Smooth muscle cell (in vitro differentiated cells): Measurements from ENCODE around the gene MFSD6L. TPM values are rescaled to one million over a fixed set of nuclear protein-coding genes. Genes with fewer than 3 reads are reported as not detected.

Source experiments
- DNase-seq: peaks from one replicate; lab custom pipeline; 2025; ENCODE audit not compliant: unreplicated experiment; lab: John Stamatoyannopoulos, UW
- H2AFZ ChIP-seq: fragments of 200-600 bp; sonication (generic); 2 replicates; pipeline ENCODE4 v1.6.0; 2016; ENCODE audit warnings: antibody characterized with exemption, low read depth, mild to moderate bottlenecking
- H3F3A ChIP-seq: fragments of 200-600 bp; sonication (generic); 2 replicates; pipeline ENCODE4 v1.6.0; 2017; ENCODE audit warnings: antibody characterized with exemption, low read depth
- H3K27ac ChIP-seq: fragments of 200-600 bp; sonication (generic); 2 replicates; pipeline ENCODE4 v1.5.1; 2016; ENCODE audit warnings: low read depth, mild to moderate bottlenecking
- H3K27me3 ChIP-seq: fragments of 200-600 bp; sonication (generic); 2 replicates; pipeline ENCODE4 v1.6.1; 2016; ENCODE audit warnings: low read depth, mild to moderate bottlenecking
- H3K36me3 ChIP-seq: fragments of 200-600 bp; sonication (generic); 2 replicates; pipeline ENCODE4 v1.5.1; 2016; ENCODE audit warnings: low read depth
- H3K4me1 ChIP-seq: fragments of 200-600 bp; sonication (generic); 2 replicates; pipeline ENCODE4 v1.5.1; 2016; ENCODE audit warnings: low read depth
- H3K4me2 ChIP-seq: fragments of 200-600 bp; sonication (generic); 2 replicates; pipeline ENCODE4 v1.6.0; 2016; ENCODE audit warnings: mild to moderate bottlenecking
- H3K4me3 ChIP-seq: fragments of 200-600 bp; sonication (generic); 2 replicates; pipeline ENCODE4 v1.5.1; 2016; ENCODE audit warnings: mild to moderate bottlenecking
- H3K79me2 ChIP-seq: fragments of 200-600 bp; sonication (generic); 2 replicates; pipeline ENCODE4 v1.6.0; 2016; ENCODE audit warnings: low read depth, mild to moderate bottlenecking
- H3K9ac ChIP-seq: fragments of 200-600 bp; sonication (generic); 2 replicates; pipeline ENCODE4 v1.6.0; 2016; ENCODE audit warnings: low read depth
- H3K9me3 ChIP-seq: fragments of 200-600 bp; sonication (generic); replicated peaks from 2 replicates; pipeline ENCODE4 v1.5.1; 2016; ENCODE audit warnings: low read depth
- H4K20me1 ChIP-seq: fragments of 200-600 bp; sonication (generic); 2 replicates; pipeline ENCODE4 v1.6.0; 2016; ENCODE audit warnings: low read depth
- WGBS: methylation state at CpG from one replicate; pipeline ENCODE4 v1.1.7; 2016; ENCODE audit warnings: low lambda C conversion rate; 5-methylcytosine and 5-hydroxymethylcytosine counted together
- polyA plus RNA-seq: library from polyadenylated mRNA; unstranded; fragments of >200 nt; fragmentation: Nextera tagmentation; extraction: Ambion mirVana; gene quantifications from 2 replicates; pipeline ENCODE4 v1.2.1, GENCODE V29; 2016
- total RNA-seq: library from RNA; depleted of rRNA; stranded (reverse); fragments of >200 nt; gene quantifications from 2 replicates; pipeline ENCODE4 v1.2.3, GENCODE V29; 2014
- TF ChIP-seq, protein P1 (sequence below): fragments of 200-600 bp; sonication (generic); IDR thresholded peaks from 2 replicates; pipeline ENCODE4 v1.5.1; 2017; ENCODE audit warnings: borderline replicate concordance, mild to moderate bottlenecking, antibody characterized with exemption; ENCODE audit not compliant: insufficient read depth, poor library complexity, severe bottlenecking

The MFSD6L gene
- total and polyA plus RNA-seq, 2 experiments from 2014 or later: 0.13 TPM; not detected in 1

GRCh38 chr17:8836821-8837562 is 37.8 kb upstream of the MFSD6L start:
- TF ChIP-seq, protein P1, sequence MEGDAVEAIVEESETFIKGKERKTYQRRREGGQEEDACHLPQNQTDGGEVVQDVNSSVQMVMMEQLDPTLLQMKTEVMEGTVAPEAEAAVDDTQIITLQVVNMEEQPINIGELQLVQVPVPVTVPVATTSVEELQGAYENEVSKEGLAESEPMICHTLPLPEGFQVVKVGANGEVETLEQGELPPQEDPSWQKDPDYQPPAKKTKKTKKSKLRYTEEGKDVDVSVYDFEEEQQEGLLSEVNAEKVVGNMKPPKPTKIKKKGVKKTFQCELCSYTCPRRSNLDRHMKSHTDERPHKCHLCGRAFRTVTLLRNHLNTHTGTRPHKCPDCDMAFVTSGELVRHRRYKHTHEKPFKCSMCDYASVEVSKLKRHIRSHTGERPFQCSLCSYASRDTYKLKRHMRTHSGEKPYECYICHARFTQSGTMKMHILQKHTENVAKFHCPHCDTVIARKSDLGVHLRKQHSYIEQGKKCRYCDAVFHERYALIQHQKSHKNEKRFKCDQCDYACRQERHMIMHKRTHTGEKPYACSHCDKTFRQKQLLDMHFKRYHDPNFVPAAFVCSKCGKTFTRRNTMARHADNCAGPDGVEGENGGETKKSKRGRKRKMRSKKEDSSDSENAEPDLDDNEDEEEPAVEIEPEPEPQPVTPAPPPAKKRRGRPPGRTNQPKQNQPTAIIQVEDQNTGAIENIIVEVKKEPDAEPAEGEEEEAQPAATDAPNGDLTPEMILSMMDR: no peak
- H3K4me1 ChIP-seq: no peaks in the 10 kb centered on the region
- H3K79me2 ChIP-seq: no peaks in the 10 kb centered on the region
- H3K9me3 ChIP-seq: no peaks in the 10 kb centered on the region
- no peak overlapping the region for H3K4me3 ChIP-seq
- H3K27ac ChIP-seq: no peak overlapping the region
- H3K27me3 ChIP-seq: no peaks in the 10 kb centered on the region
- H3F3A ChIP-seq: no peaks in the 10 kb centered on the region
- DNase-seq: no peak
- no peaks in the 10 kb centered on the region for H4K20me1 ChIP-seq
- H3K4me2 ChIP-seq: no peak overlapping the region
- no peak overlapping the region for H3K9ac ChIP-seq
- no peak overlapping the region for H2AFZ ChIP-seq
- WGBS: 86% methylated on average over 13 of the region's 15 CpGs
- H3K36me3 ChIP-seq: no peaks in the 10 kb centered on the region

DNA sequence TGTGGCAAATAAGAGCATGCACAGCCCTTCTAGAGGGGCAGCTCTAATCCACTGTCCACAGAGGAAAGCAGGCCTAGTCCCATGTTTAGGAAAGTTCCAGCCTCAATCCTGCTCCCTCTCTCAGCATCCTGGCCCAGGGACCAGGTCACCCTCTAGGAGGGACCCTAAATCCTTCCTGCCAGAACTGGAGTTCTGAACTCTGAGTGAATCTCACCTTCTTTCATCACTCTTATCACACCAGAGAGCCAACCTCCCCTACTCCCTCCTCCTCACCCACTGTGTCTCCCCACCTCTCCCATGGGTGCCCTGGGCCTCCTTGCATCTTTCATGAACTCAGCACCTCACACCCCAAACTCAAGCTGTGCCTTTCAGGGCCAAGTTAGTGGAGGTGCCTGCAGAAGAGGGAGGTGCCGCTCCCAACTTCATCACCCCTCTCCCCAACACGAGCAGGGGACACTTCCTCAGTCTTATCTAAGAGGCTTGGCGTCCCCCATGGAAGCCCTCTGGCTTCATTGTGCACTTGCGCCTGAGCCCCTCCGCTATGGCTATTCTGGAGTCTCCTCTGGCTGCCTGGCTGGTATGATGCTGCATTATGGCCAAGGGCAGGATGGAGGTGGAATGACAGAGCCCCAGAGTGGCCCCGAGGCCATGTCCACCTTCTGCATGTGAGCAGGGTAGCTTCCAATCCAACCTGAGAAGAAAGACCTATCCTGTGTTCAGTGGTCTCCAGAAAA is 36.6 kb upstream of the MFSD6L start:
- no peaks in the 10 kb centered on the region for H3K27me3 ChIP-seq
- no peak overlapping the region for H3K4me3 ChIP-seq
- H3K9ac ChIP-seq: no peak overlapping the region
- no peaks in the 10 kb centered on the region for H3K79me2 ChIP-seq
- H3K4me2 ChIP-seq: no peak overlapping the region
- H3F3A ChIP-seq: no peaks in the 10 kb centered on the region
- H3K27ac ChIP-seq: no peak overlapping the region
- no peaks in the 10 kb centered on the region for H3K36me3 ChIP-seq
- H3K9me3 ChIP-seq: no peaks in the 10 kb centered on the region
- WGBS: 96% methylated on average over 6 of the region's 6 CpGs
- no peak overlapping the region for H2AFZ ChIP-seq
- no peaks in the 10 kb centered on the region for H4K20me1 ChIP-seq
- no peaks in the 10 kb centered on the region for H3K4me1 ChIP-seq
- TF ChIP-seq, protein P1: no peak
- no peak for DNase-seq

- no peaks in the 10 kb centered on the region for H4K20me1 ChIP-seq
- no peaks in the 10 kb centered on the region for H3K36me3 ChIP-seq
- no peak overlapping the region for H3K4me2 ChIP-seq
- H3F3A ChIP-seq: no peaks in the 10 kb centered on the region
- no peak overlapping the region for H3K4me3 ChIP-seq
- no peak overlapping the region for H2AFZ ChIP-seq
- H3K79me2 ChIP-seq: no peaks in the 10 kb centered on the region
- H3K27me3 ChIP-seq: no peaks in the 10 kb centered on the region
- DNase-seq: no peak
- H3K9ac ChIP-seq: no peak overlapping the region
- no peak overlapping the region for H3K27ac ChIP-seq
- WGBS: 68% methylated on average over 14 of the region's 14 CpGs
- H3K4me1 ChIP-seq: no peaks in the 10 kb centered on the region
- TF ChIP-seq, protein P1: no peak
- no peaks in the 10 kb centered on the region for H3K9me3 ChIP-seq
Measured at GRCh38 chr17:8835106-8835505, 35.9 kb upstream of the MFSD6L start.
